OCI-LY1 (cell line): Measurements from ENCODE around the gene TMEM174.

Source experiments
- EZH2 ChIP-seq: fragments of 200-600 bp; sonication (generic), shearing (Covaris generic); IDR thresholded peaks from 2 replicates; pipeline ENCODE4 v1.8.0; 2017; ENCODE audit warnings: borderline replicate concordance, mixed run types, mild to moderate bottlenecking, antibody characterized with exemption, low read length, moderate library complexity, mixed read lengths
- TF ChIP-seq, protein P1 (sequence below): fragments of 200-600 bp; sonication (generic), shearing (Covaris generic); IDR thresholded peaks from 2 replicates; pipeline ENCODE4 v1.5.1; 2017; ENCODE audit warnings: mild to moderate bottlenecking, antibody characterized with exemption, low read length, moderate library complexity, mixed read lengths

- TF ChIP-seq, protein P1, sequence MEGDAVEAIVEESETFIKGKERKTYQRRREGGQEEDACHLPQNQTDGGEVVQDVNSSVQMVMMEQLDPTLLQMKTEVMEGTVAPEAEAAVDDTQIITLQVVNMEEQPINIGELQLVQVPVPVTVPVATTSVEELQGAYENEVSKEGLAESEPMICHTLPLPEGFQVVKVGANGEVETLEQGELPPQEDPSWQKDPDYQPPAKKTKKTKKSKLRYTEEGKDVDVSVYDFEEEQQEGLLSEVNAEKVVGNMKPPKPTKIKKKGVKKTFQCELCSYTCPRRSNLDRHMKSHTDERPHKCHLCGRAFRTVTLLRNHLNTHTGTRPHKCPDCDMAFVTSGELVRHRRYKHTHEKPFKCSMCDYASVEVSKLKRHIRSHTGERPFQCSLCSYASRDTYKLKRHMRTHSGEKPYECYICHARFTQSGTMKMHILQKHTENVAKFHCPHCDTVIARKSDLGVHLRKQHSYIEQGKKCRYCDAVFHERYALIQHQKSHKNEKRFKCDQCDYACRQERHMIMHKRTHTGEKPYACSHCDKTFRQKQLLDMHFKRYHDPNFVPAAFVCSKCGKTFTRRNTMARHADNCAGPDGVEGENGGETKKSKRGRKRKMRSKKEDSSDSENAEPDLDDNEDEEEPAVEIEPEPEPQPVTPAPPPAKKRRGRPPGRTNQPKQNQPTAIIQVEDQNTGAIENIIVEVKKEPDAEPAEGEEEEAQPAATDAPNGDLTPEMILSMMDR, result no peak
- TF ChIP-seq EZH2, result no peak
Measured at GRCh38 chr5:73172951-73173350, at the start of gene TMEM174.
